NT2/D1 (cell line): ENCODE data around the gene BIN2.
A peak's percentile ranks its signal among the peaks of the same experiment; 100 is the strongest.

Experiments
- DNase-seq: peaks from one replicate; pipeline ENCODE4 v3.0.0-alpha.2; 2011; ENCODE audit warnings: low read depth, low spot score
- H3K27me3 ChIP-seq: 2 replicates; pipeline ENCODE4 v1.6.0; 2011; ENCODE audit warnings: mild to moderate bottlenecking; ENCODE audit not compliant: insufficient read length, insufficient read depth
- H3K36me3 ChIP-seq: 2 replicates; pipeline ENCODE4 v1.6.1; 2011; ENCODE audit warnings: mild to moderate bottlenecking, low read length, mixed read lengths; ENCODE audit not compliant: insufficient read depth, insufficient read length
- H3K4me1 ChIP-seq: 2 replicates; pipeline ENCODE4 v1.5.1; 2011; ENCODE audit not compliant: insufficient read depth, insufficient read length
- H3K4me3 ChIP-seq: 2 replicates; pipeline ENCODE4 v1.5.1; 2011; ENCODE audit warnings: low read depth; ENCODE audit not compliant: insufficient read length
- H3K9ac ChIP-seq: 2 replicates; pipeline ENCODE4 v1.6.0; 2011; ENCODE audit warnings: low read depth; ENCODE audit not compliant: insufficient read length
- H3K9me3 ChIP-seq: 2 replicates; pipeline ENCODE4 v1.5.1; 2011; ENCODE audit warnings: mild to moderate bottlenecking, low read length; ENCODE audit not compliant: insufficient read depth
- SUZ12 ChIP-seq: IDR thresholded peaks from 2 replicates; pipeline ENCODE4 v1.6.1; 2011; ENCODE audit not compliant: insufficient read length, insufficient read depth; ENCODE audit errors: extremely low read depth
- YY1 ChIP-seq: IDR thresholded peaks from 2 replicates; pipeline ENCODE4 v1.6.1; 2011; ENCODE audit not compliant: insufficient read length, insufficient read depth
- ZNF274 ChIP-seq: IDR thresholded peaks from 2 replicates; pipeline ENCODE4 v1.6.1; 2011; ENCODE audit warnings: mild to moderate bottlenecking, low read depth, low read length

Gene BIN2

GRCh38 chr12:51254536-51254935 is 69.4 kb downstream of the BIN2 start:
- Histone ChIP-seq H3K27me3 (no peaks in the 10 kb centered on the region), H3K4me3 (no peak overlapping the region), H3K9me3 (no peaks in the 10 kb centered on the region), H3K9ac (no peak overlapping the region), H3K4me1 (peaks cover 3% of the 10 kb centered on the region), H3K36me3 (peaks cover 16% of the 10 kb centered on the region)
- DNase-seq: no peak
- no peak for TF ChIP-seq SUZ12
- no peak for TF ChIP-seq ZNF274
- no peak for TF ChIP-seq YY1

GRCh38 chr12:51253276-51253675 is 70.7 kb downstream of the BIN2 start:
- Histone ChIP-seq H3K4me3 (no peak overlapping the region), H3K4me1 (peaks cover 3% of the 10 kb centered on the region), H3K27me3 (no peaks in the 10 kb centered on the region), H3K9me3 (no peaks in the 10 kb centered on the region), H3K36me3 (peaks cover 23% of the 10 kb centered on the region), H3K9ac (no peak overlapping the region)
- DNase-seq: no peak
- TF ChIP-seq SUZ12: no peak
- no peak for TF ChIP-seq ZNF274
- TF ChIP-seq YY1: no peak

GRCh38 chr12:51247523-51248206 is 76.3 kb downstream of the BIN2 start:
- Histone ChIP-seq H3K4me3 (no peak overlapping the region), H3K36me3 (peaks cover 46% of the 10 kb centered on the region), H3K27me3 (no peaks in the 10 kb centered on the region), H3K9ac (peak overlapping the region; percentile 50), H3K4me1 (peaks cover 7% of the 10 kb centered on the region), H3K9me3 (no peaks in the 10 kb centered on the region)
- TF ChIP-seq ZNF274 (no peak), YY1 (no peak), SUZ12 (no peak)
- DNase-seq: no peak

GRCh38 chr12:51246254-51246853 is 77.6 kb downstream of the BIN2 start:
- Histone ChIP-seq H3K4me3 (no peak overlapping the region), H3K9ac (no peak overlapping the region), H3K27me3 (no peaks in the 10 kb centered on the region), H3K9me3 (no peaks in the 10 kb centered on the region), H3K36me3 (peaks cover 54% of the 10 kb centered on the region), H3K4me1 (peaks cover 7% of the 10 kb centered on the region)
- TF ChIP-seq ZNF274 (no peak), SUZ12 (no peak), YY1 (no peak)
- no peak for DNase-seq

- Histone ChIP-seq H3K4me3 (no peak overlapping the region), H3K9me3 (no peaks in the 10 kb centered on the region), H3K4me1 (peaks cover 7% of the 10 kb centered on the region), H3K36me3 (peaks cover 59% of the 10 kb centered on the region), H3K9ac (no peak overlapping the region), H3K27me3 (no peaks in the 10 kb centered on the region)
- no peak for TF ChIP-seq YY1
- TF ChIP-seq SUZ12: no peak
- no peak for TF ChIP-seq ZNF274
- DNase-seq: no peak
These were observed 78.3 kb downstream of the BIN2 start for GRCh38 chr12:51245476-51246253.

GRCh38 chr12:51244269-51244668 is 79.7 kb downstream of the BIN2 start:
- Histone ChIP-seq H3K4me3 (no peak overlapping the region), H3K9me3 (no peaks in the 10 kb centered on the region), H3K9ac (no peak overlapping the region), H3K4me1 (peaks cover 9% of the 10 kb centered on the region), H3K27me3 (no peaks in the 10 kb centered on the region), H3K36me3 (peaks cover 61% of the 10 kb centered on the region)
- no peak for DNase-seq
- TF ChIP-seq SUZ12 (no peak), ZNF274 (no peak), YY1 (no peak)

- Histone ChIP-seq H3K9me3 (no peaks in the 10 kb centered on the region), H3K36me3 (peaks cover 56% of the 10 kb centered on the region), H3K27me3 (no peaks in the 10 kb centered on the region), H3K9ac (no peak overlapping the region), H3K4me3 (no peak overlapping the region), H3K4me1 (peaks cover 6% of the 10 kb centered on the region)
- TF ChIP-seq YY1: no peak
- no peak for TF ChIP-seq SUZ12
- TF ChIP-seq ZNF274: no peak
- DNase-seq: no peak
These were observed 81.1 kb downstream of the BIN2 start for GRCh38 chr12:51242876-51243275.
